GM13976 (cell line): ENCODE results near the gene CCDC183.
"Not testable (repeated sequence)": the region's sequence is repeated elsewhere in the genome, so short reads cannot be mapped to it uniquely, and the experiment has no call there.

ENCODE experiments used
- DNase-seq: peaks from one replicate; pipeline ENCODE4 v3.0.0; 2012; ENCODE audit warnings: low spot score
- CTCF ChIP-seq: IDR thresholded peaks from 2 replicates; pipeline ENCODE4 v1.5.1; 2012; ENCODE audit warnings: borderline replicate concordance, mild to moderate bottlenecking; ENCODE audit not compliant: insufficient read depth; ENCODE audit errors: extremely low read depth, missing control alignments, control extremely low read depth
- in situ Hi-C: fragments of 300-500 bp; cut with MboI; formaldehyde crosslinking; loops from one replicate; pipeline ENCODE4 v1.12.0; 2022; ENCODE audit warnings: low sequenced_read_pairs, mixed read lengths, inconsistent platforms; ENCODE audit not compliant: unreplicated experiment

CCDC183 gene

GRCh38 chr9:136837146-136837855 lies 41.2 kb downstream of the CCDC183 start:
- in situ Hi-C loops: no loop called here
- no peak for TF ChIP-seq CTCF

GRCh38 chr9:136837856-136838277 lies 41.7 kb downstream of the CCDC183 start:
- DNase-seq, in situ Hi-C loops: not testable (repeated sequence)

More at GRCh38 chr9:136837146-136837855, 41.2 kb downstream of the CCDC183 start:
- no peak for DNase-seq

- TF ChIP-seq CTCF: no peak
- in situ Hi-C loops: no loop called here
- DNase-seq: no peak
These were observed 42.4 kb downstream of the CCDC183 start for GRCh38 chr9:136838314-136839228.

- no peak for TF ChIP-seq CTCF
- in situ Hi-C loops: no loop called here
- no peak for DNase-seq
These were observed 43.3 kb downstream of the CCDC183 start for GRCh38 chr9:136839229-136840139.

- no peak for DNase-seq
- in situ Hi-C loops: no loop called here
- TF ChIP-seq CTCF: no peak
These were observed 44.2 kb downstream of the CCDC183 start for GRCh38 chr9:136840140-136840876.

GRCh38 chr9:136840877-136841645 lies 44.9 kb downstream of the CCDC183 start:
- in situ Hi-C loops: no loop called here
- DNase-seq: no peak
- no peak for TF ChIP-seq CTCF

- DNase-seq, in situ Hi-C loops: not testable (repeated sequence)
These were observed 45.7 kb downstream of the CCDC183 start for GRCh38 chr9:136841646-136842379.
